IMR-90 (cell line): ENCODE data around the gene TRIM49C.
"Not testable (repeated sequence)": the region's sequence is repeated elsewhere in the genome, so short reads cannot be mapped to it uniquely, and the experiment has no call there.

Experiments used
- CTCF ChIP-seq: conservative IDR thresholded peaks from 2 replicates; pipeline ENCODE4 v1.5.1; 2012; ENCODE audit warnings: mild to moderate bottlenecking, low read depth, low read length, improper control_type of control experiment
- FOS ChIP-seq: fragments of 150-350 bp; IDR thresholded peaks from 2 replicates; pipeline ENCODE4 v1.6.1; 2016; ENCODE audit warnings: low read depth, low read length
- MAZ ChIP-seq: IDR thresholded peaks from 2 replicates; pipeline ENCODE4 v1.6.1; 2012; ENCODE audit warnings: low read depth, mild to moderate bottlenecking, low read length, improper control_type of control experiment, moderate library complexity, borderline replicate concordance
- POLR2A ChIP-seq: IDR thresholded peaks from 2 replicates; pipeline ENCODE4 v1.6.1; 2012; ENCODE audit warnings: mild to moderate bottlenecking, low read depth, low read length
- RFX5 ChIP-seq: IDR thresholded peaks from 2 replicates; pipeline ENCODE4 v1.8.0; 2012; ENCODE audit warnings: low read depth, mild to moderate bottlenecking, low read length, moderate library complexity

DNA sequence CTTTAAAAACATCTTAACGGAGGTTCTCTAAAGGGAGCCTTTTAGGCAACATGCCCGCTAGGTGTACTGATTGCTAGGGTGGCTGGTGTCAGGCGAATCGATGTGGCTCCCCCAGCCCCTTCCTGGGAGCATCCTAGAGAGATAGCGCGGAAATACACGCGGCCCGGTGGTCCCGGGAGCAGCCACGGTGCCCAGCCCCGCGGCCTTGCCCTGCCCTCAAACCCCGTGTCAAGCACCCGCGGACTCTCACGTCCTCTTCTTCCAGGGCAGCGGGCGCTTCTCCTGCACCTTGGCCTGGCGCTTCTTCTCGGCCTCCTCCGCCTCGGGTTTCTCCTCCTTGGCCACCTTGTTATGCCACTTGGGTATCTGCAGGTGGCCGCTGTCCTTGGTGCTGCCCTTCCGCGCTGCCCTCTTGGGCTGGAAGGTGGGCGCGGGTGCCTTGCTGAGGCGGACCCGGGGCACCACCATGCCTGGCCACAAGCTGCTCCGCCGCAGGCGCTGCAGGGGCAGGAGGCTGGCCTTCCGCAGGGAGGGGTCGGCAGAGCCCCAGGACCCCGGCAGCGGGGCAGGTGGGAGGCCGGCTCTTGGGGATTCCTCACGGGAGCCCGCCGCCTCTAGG is 20.8 kb downstream of the TRIM49C start:
- TF ChIP-seq POLR2A, CTCF, FOS, RFX5, MAZ: not testable (repeated sequence)
